Fibroblast of skin of left quadriceps (primary cell): ENCODE data around the gene RFTN1.

Experiments used
- DNase-seq, 2 experiments: peaks; one replicate each; pipeline ENCODE4 v3.0.0-alpha.2; 2013; ENCODE audit warnings: low read depth in 2 of 2

Gene RFTN1

GRCh38 chr3:16487511-16488175 lies 25.9 kb downstream of the RFTN1 start:
- DNase-seq = no peak

GRCh38 chr3:16486951-16487480 lies 26.5 kb downstream of the RFTN1 start:
- no peak for DNase-seq

- no peak for DNase-seq
Observed at GRCh38 chr3:16486201-16486600, 27.3 kb downstream of the RFTN1 start.

GRCh38 chr3:16485395-16485992 lies 28.0 kb downstream of the RFTN1 start:
- no peak for DNase-seq

GRCh38 chr3:16484984-16485383 lies 28.5 kb downstream of the RFTN1 start:
- DNase-seq = no peak

GRCh38 chr3:16484216-16484615 lies 29.3 kb downstream of the RFTN1 start:
- peak; percentile 95 to 96 for DNase-seq

GRCh38 chr3:16482770-16483531 lies 30.5 kb downstream of the RFTN1 start:
- no peak for DNase-seq

- DNase-seq = no peak
Observed at GRCh38 chr3:16482194-16482769, 31.2 kb downstream of the RFTN1 start.

- no peak for DNase-seq
Observed at GRCh38 chr3:16481546-16481897, 32.0 kb downstream of the RFTN1 start.

GRCh38 chr3:16480861-16481545 lies 32.5 kb downstream of the RFTN1 start:
- peak in 1 of 2 experiments; percentile 37 for DNase-seq

GRCh38 chr3:16478516-16478915 lies 35.0 kb downstream of the RFTN1 start:
- DNase-seq = no peak

GRCh38 chr3:16477521-16477920 lies 36.0 kb downstream of the RFTN1 start:
- peak in 1 of 2 experiments; percentile 41 for DNase-seq

GRCh38 chr3:16477056-16477455 lies 36.4 kb downstream of the RFTN1 start:
- peak in 1 of 2 experiments; percentile 53 for DNase-seq

GRCh38 chr3:16476636-16477035 lies 36.9 kb downstream of the RFTN1 start:
- DNase-seq = peak; percentile 96 to 97

- DNase-seq = no peak
Observed at GRCh38 chr3:16475766-16476165, 37.7 kb downstream of the RFTN1 start.

GRCh38 chr3:16474920-16475319 lies 38.6 kb downstream of the RFTN1 start:
- DNase-seq = no peak

GRCh38 chr3:16474216-16474615 lies 39.3 kb downstream of the RFTN1 start:
- DNase-seq = no peak

- DNase-seq = no peak
Observed at GRCh38 chr3:16472593-16472992, 40.9 kb downstream of the RFTN1 start.

- DNase-seq = no peak
Observed at GRCh38 chr3:16471897-16472296, 41.6 kb downstream of the RFTN1 start.

GRCh38 chr3:16470590-16470989 lies 42.9 kb downstream of the RFTN1 start:
- DNase-seq = no peak

- no peak for DNase-seq
Observed at GRCh38 chr3:16468336-16469098, 45.0 kb downstream of the RFTN1 start.
